Muscle of leg (tissue), 11 donors: Measurements from ENCODE around the gene P2RY8. TPM values are rescaled to one million over a fixed set of nuclear protein-coding genes. Genes with fewer than 3 reads are reported as not detected.

Source experiments
- DNase-seq: peaks from one replicate; pipeline ENCODE4 v3.0.0; 2013
- H3K27ac ChIP-seq: one replicate; pipeline ENCODE4 v1.5.1; 2013; ENCODE audit warnings: mild to moderate bottlenecking, low read length, control low read depth
- H3K27me3 ChIP-seq: one replicate; pipeline ENCODE4 v1.6.1; 2013; ENCODE audit warnings: low read length; ENCODE audit not compliant: control insufficient read depth, insufficient read depth
- H3K36me3 ChIP-seq: one replicate; pipeline ENCODE4 v1.6.1; 2013; ENCODE audit warnings: low read length; ENCODE audit not compliant: control insufficient read depth, insufficient read depth
- H3K4me1 ChIP-seq: one replicate; pipeline ENCODE4 v1.6.1; 2013; ENCODE audit warnings: low read length; ENCODE audit not compliant: control insufficient read depth, insufficient read depth
- H3K4me3 ChIP-seq: one replicate; pipeline ENCODE4 v1.5.1; 2013; ENCODE audit warnings: low read length, control low read depth
- H3K9me3 ChIP-seq: replicated peaks from 2 replicates; pipeline ENCODE4 v1.6.1; 2013; ENCODE audit warnings: low read depth, low read length; ENCODE audit not compliant: control insufficient read depth
- WGBS: methylation state at CpG from one replicate; pipeline ENCODE4 v1.1.5; 2013; ENCODE audit warnings: missing lambda C conversion rate; ENCODE audit not compliant: insufficient coverage; 5-methylcytosine and 5-hydroxymethylcytosine counted together
- polyA plus RNA-seq, 8 donors: library from polyadenylated mRNA; unstranded; fragments of 120-200 nt; gene quantifications; one replicate each; pipeline versions ENCODE4 v1.2.1 to v1.2.3, GENCODE V29; 2013; ENCODE audit warnings: inconsistent platforms in 1 of 8, low replicate concordance in 1 of 8; ENCODE audit not compliant: insufficient read length in 8 of 8, insufficient read depth in 1 of 8
- total RNA-seq: library from RNA; stranded (reverse); fragments of 120-200 nt; gene quantifications from one replicate; pipeline ENCODE4 v1.2.4, GENCODE V29; 2013

P2RY8 gene
- total and polyA plus RNA-seq, 9 donors, result 0.58 to 1.4 (median 1.1) TPM

DNA sequence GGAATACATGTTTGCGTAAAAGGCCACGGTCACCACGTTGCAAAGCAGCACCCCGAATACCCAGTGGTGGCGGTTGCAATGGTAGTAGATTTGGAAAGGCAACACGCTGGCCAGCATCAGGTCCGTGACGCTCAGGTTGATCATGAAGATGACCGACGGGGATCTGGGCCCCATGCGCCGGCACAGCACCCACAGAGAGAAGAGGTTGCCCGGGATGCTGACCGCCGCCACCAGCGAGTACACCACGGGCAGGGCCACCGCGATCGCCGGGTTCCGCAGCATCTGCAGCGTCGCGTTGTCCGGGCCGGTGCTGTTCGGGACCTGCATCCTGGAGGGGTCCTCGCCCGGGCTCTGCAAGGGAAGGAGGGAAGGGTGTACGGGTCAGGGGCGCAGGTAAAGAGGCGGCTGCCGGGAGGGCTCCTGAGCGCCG, 70.7 kb downstream of the P2RY8 start:
- Histone ChIP-seq H3K36me3 (no peaks in the 10 kb centered on the region), H3K4me3 (no peak overlapping the region), H3K9me3 (no peaks in the 10 kb centered on the region), H3K4me1 (no peaks in the 10 kb centered on the region), H3K27me3 (peaks cover 36% of the 10 kb centered on the region), H3K27ac (no peak overlapping the region)
- no peak for DNase-seq
- 24% methylated on average over 31 of the region's 36 CpGs for WGBS

DNA sequence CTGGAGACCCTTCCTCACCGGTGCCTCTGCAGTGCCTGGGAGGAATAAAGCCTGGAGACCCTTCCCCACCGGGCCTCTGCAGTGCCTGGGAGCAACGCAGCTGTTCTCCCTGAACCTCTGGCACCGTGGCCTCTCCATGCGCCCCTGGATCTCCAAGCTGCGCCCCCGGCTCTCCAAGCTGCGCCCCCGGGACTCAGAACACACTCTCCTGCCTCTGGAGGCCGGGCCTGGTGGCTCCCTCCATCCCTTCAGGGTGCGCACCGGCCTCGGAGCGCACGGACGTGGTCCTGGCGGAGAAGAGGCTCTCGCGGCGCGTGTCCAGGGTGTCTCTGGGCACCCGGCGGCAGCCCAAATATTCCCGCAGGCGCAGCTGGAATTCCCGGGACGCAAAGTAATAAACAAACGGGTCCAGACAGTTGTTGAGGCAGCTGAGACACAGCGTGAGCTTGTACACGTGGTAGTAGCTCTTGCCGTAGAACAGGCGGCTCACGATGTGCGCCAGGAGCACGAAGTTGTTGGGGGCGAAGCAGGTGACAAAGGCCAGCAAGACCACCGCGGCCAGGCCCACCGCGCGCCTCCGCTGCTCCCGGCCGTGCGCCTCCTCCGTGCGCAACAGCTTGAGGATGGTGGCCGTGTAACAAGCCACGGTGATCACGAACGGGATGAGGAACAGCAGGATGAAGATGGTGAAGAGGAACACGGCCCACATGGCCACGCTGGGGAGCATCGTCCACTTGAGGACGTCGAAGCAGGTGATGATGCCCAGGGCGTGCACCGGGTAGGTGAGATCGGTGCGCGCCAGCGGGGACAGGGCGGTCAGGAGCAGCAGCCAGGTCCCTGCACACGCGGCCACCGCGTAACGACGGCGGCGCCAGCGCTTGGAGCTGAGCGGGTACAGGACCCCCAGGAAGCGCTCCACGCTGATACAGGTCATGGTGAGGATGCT, 71.4 kb downstream of the P2RY8 start:
- Histone ChIP-seq H3K4me1 (no peaks in the 10 kb centered on the region), H3K9me3 (no peaks in the 10 kb centered on the region)
- DNase-seq, result no peak

GRCh38 chrX:1464971-1465285, 72.1 kb downstream of the P2RY8 start:
- Histone ChIP-seq H3K4me1 (no peaks in the 10 kb centered on the region), H3K36me3 (no peaks in the 10 kb centered on the region), H3K4me3 (no peak overlapping the region), H3K27me3 (peaks cover 36% of the 10 kb centered on the region), H3K27ac (no peak overlapping the region), H3K9me3 (no peaks in the 10 kb centered on the region)
- WGBS, result 61% methylated on average over 10 of the region's 12 CpGs
- DNase-seq, result no peak

More for the DNA sequence above, 71.4 kb downstream of the P2RY8 start:
- Histone ChIP-seq H3K27me3 (peaks cover 36% of the 10 kb centered on the region), H3K27ac (no peak overlapping the region), H3K36me3 (no peaks in the 10 kb centered on the region), H3K4me3 (no peak overlapping the region)
- 30% methylated on average over 75 of the region's 75 CpGs for WGBS

- H3K4me1 ChIP-seq, result no peaks in the 10 kb centered on the region
- H3K36me3 ChIP-seq, result no peaks in the 10 kb centered on the region
- no peak overlapping the region for H3K4me3 ChIP-seq
- H3K27me3 ChIP-seq, result peaks cover 36% of the 10 kb centered on the region
- WGBS, result 73% methylated on average over 13 of the region's 24 CpGs
- no peak for DNase-seq
- no peaks in the 10 kb centered on the region for H3K9me3 ChIP-seq
- H3K27ac ChIP-seq, result no peak overlapping the region
Measured at GRCh38 chrX:1464041-1464970, 72.7 kb downstream of the P2RY8 start.

GRCh38 chrX:1463581-1463980, 73.4 kb downstream of the P2RY8 start:
- Histone ChIP-seq H3K27ac (no peak overlapping the region), H3K36me3 (no peaks in the 10 kb centered on the region), H3K27me3 (peaks cover 36% of the 10 kb centered on the region), H3K9me3 (no peaks in the 10 kb centered on the region), H3K4me3 (no peak overlapping the region), H3K4me1 (no peaks in the 10 kb centered on the region)
- DNase-seq, result no peak
- WGBS, result 90% methylated on average over 2 of the region's 5 CpGs

DNA sequence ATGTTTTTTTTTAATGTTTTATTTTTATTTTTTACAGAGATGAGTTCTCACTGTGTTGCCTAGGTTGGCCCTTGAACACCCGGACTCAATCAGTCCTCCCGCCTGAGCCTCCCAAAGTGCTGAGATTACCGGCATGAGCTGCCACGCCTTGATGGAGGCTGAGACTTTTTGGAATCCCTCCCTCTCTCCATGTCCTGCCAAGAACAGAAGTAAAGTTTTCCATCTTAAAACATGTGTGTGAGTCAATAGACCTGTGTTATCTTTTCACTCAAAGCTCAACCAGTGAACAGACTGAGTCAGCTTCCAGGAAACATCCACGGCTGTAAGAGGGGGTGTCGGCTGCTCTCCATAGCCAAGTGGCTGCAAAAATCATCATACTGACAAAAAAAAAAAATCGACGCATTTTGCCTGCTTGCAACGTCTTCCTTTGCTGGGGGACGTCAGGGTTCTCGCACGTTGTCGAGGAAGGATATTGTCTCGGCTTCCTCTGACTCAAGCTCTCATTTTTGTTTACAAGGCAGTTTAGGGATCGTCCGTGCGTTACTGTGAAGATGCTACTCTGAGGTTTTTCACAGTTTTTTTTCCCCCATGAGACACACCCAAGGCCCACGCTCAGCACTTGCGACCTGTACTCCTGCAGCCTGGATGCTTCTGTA, 74.3 kb downstream of the P2RY8 start:
- H3K27ac ChIP-seq, result peak overlapping the region; percentile 65
- H3K4me3 ChIP-seq, result no peak overlapping the region
- H3K27me3 ChIP-seq, result peaks cover 33% of the 10 kb centered on the region
- peak; percentile 48 for DNase-seq
- WGBS, result 55% methylated on average over 12 of the region's 19 CpGs
- no peaks in the 10 kb centered on the region for H3K4me1 ChIP-seq
- no peaks in the 10 kb centered on the region for H3K36me3 ChIP-seq
- no peaks in the 10 kb centered on the region for H3K9me3 ChIP-seq

DNA sequence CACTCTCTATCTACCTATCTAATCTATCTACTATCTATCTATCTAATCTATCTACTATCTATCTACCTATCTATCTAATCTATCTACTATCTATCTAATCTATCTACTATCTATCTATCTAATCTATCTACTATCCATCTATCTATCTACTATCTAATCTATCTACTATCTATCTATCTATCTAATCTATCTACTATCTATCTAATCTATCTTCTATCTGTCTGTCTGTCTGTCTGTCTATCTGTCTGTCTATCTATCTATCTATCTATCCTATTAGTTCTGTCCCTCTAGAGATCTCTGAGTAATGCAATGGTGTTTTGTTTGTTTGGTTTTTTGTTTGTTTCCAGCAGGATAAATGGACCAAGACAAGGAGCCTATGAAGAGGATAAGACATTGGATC, 74.9 kb downstream of the P2RY8 start:
- no peak for DNase-seq
- H3K9me3 ChIP-seq, result no peaks in the 10 kb centered on the region
- no peak overlapping the region for H3K4me3 ChIP-seq
- peaks cover 27% of the 10 kb centered on the region for H3K27me3 ChIP-seq
- H3K4me1 ChIP-seq, result no peaks in the 10 kb centered on the region
- H3K27ac ChIP-seq, result peak overlapping the region; percentile 35
- H3K36me3 ChIP-seq, result no peaks in the 10 kb centered on the region

DNA sequence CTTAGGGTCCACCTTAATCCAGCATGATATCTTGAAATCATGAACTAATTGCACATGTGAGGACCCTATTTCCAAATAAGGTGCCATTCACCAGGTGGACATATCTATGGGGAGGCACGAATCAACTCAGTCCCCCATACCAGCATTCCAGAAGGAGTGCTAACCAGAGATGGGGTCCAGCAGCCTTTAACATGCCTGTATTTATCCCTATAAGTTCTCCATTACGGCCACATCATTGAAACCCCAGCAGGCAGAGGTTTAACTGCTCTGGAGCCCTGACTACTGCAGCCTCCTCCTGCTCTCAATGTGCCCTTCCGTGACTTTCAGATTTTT, 81.1 kb downstream of the P2RY8 start:
- H3K27me3 ChIP-seq, result peaks cover 2% of the 10 kb centered on the region
- no peaks in the 10 kb centered on the region for H3K9me3 ChIP-seq
- DNase-seq, result no peak
- WGBS, result 80% methylated on average over 3 of the region's 3 CpGs
- peaks cover 10% of the 10 kb centered on the region for H3K4me1 ChIP-seq
- no peak overlapping the region for H3K27ac ChIP-seq
- H3K4me3 ChIP-seq, result no peak overlapping the region
- no peaks in the 10 kb centered on the region for H3K36me3 ChIP-seq

GRCh38 chrX:1453951-1454785, 82.8 kb downstream of the P2RY8 start:
- Histone ChIP-seq H3K27ac (no peak overlapping the region), H3K9me3 (peaks cover 6% of the 10 kb centered on the region), H3K36me3 (no peaks in the 10 kb centered on the region), H3K27me3 (peaks cover 2% of the 10 kb centered on the region), H3K4me3 (peak overlapping the region; percentile 5), H3K4me1 (peaks cover 10% of the 10 kb centered on the region)
- 4% methylated on average over 17 of the region's 45 CpGs for WGBS
- peak; percentile 88 for DNase-seq
